ENCODE results near the gene CHCHD5. TPM values are rescaled to one million over a fixed set of nuclear protein-coding genes. Genes with fewer than 3 reads are reported as not detected.

Gene CHCHD5
- total RNA-seq, 1 experiment from 2014 or later, result 46.7 TPM

GRCh38 chr2:112601754-112602153 lies 17.3 kb downstream of the CHCHD5 start:
- no peaks in the 10 kb centered on the region for H3K9me3 ChIP-seq (ENCODE audit: control insufficient read depth, insufficient read depth, low read depth, low read length)
- intact Hi-C loops (cut with micrococcal nuclease; ENCODE audit: unreplicated experiment), result no loop called here
- H3K4me1 ChIP-seq (ENCODE audit: control insufficient read depth, insufficient read depth, low read length), result no peaks in the 10 kb centered on the region
- H3K27ac ChIP-seq (ENCODE audit: low read length), result no peak overlapping the region
- no peak overlapping the region for H3K4me3 ChIP-seq (ENCODE audit: low read depth in 2 of 2, low read length in 2 of 2)
- TF ChIP-seq CTCF (IDR thresholded peaks at IDR 0.05), result no peak
- no peak for TF ChIP-seq POLR2AphosphoS5 (IDR thresholded peaks at IDR 0.05; ENCODE audit: low read depth, low read length)
- no peak for TF ChIP-seq SIN3A (IDR thresholded peaks at IDR 0.05; ENCODE audit: borderline replicate concordance, insufficient read depth, low read depth, low read length)
- TF ChIP-seq TCF7L2 (IDR thresholded peaks at IDR 0.05; ENCODE audit: low read depth, low read length), result no peak
- no peak for TF ChIP-seq REST (IDR thresholded peaks at IDR 0.05; ENCODE audit: insufficient read depth in 1 of 2, low read depth in 2 of 2, low read length in 1 of 2)
- ChIA-PET CTCF (no interaction called here), POLR2A (interaction anchor here (0.6 kb wide), 2 partner anchors 10 to 92 kb away, joined by 3 to 4 read pairs; no protein-coding TSS in a partner anchor)
- DNase-seq (ENCODE audit: low read depth, low spot score) (no peak), ATAC-seq (no peak)
- in situ Hi-C loops (cut with HindIII; ENCODE audit: low pct_unique_long_range_greater_than_20kb, low sequenced_read_pairs), result no loop called here
- no peaks in the 10 kb centered on the region for H3K27me3 ChIP-seq (ENCODE audit: control insufficient read depth, insufficient read depth, low read length)
- no TSS peak for BruUV-seq (replicated peaks)
- H3K36me3 ChIP-seq (ENCODE audit: control insufficient read depth, insufficient read depth, low read length), result no peaks in the 10 kb centered on the region

- TF ChIP-seq CTCF (IDR thresholded peaks at IDR 0.05) (no peak), TCF7L2 (IDR thresholded peaks at IDR 0.05; ENCODE audit: low read depth, low read length) (no peak)
- Histone ChIP-seq H3K4me1 (ENCODE audit: control insufficient read depth, insufficient read depth, low read length) (no peaks in the 10 kb centered on the region), H3K9me3 (ENCODE audit: control insufficient read depth, insufficient read depth, low read depth, low read length) (no peaks in the 10 kb centered on the region), H3K4me3 (ENCODE audit: low read depth in 2 of 2, low read length in 2 of 2) (no peak overlapping the region), H3K36me3 (ENCODE audit: control insufficient read depth, insufficient read depth, low read length) (no peaks in the 10 kb centered on the region), H3K27me3 (ENCODE audit: control insufficient read depth, insufficient read depth, low read length) (no peaks in the 10 kb centered on the region), H3K27ac (ENCODE audit: low read length) (no peak overlapping the region)
- DNase-seq (ENCODE audit: low read depth, low spot score) (no peak), ATAC-seq (no peak)
- no TSS peak for BruUV-seq (replicated peaks)
- POLR2A ChIA-PET, result no interaction called here
- intact Hi-C loops (cut with micrococcal nuclease; ENCODE audit: unreplicated experiment), result no loop called here
- CTCF ChIA-PET, result no interaction called here
- in situ Hi-C loops (cut with HindIII; ENCODE audit: low pct_unique_long_range_greater_than_20kb, low sequenced_read_pairs), result no loop called here
These were observed 18.5 kb downstream of the CHCHD5 start for GRCh38 chr2:112602917-112603316.

GRCh38 chr2:112603731-112604130 lies 19.3 kb downstream of the CHCHD5 start:
- H3K36me3 ChIP-seq (ENCODE audit: control insufficient read depth, insufficient read depth, low read length), result no peaks in the 10 kb centered on the region
- H3K4me1 ChIP-seq (ENCODE audit: control insufficient read depth, insufficient read depth, low read length), result no peaks in the 10 kb centered on the region
- in situ Hi-C loops (cut with HindIII; ENCODE audit: low pct_unique_long_range_greater_than_20kb, low sequenced_read_pairs) (no loop called here), intact Hi-C loops (cut with micrococcal nuclease; ENCODE audit: unreplicated experiment) (no loop called here)
- ChIA-PET CTCF (no interaction called here), POLR2A (no interaction called here)
- no peak overlapping the region for H3K27ac ChIP-seq (ENCODE audit: low read length)
- ATAC-seq (no peak), DNase-seq (ENCODE audit: low read depth, low spot score) (no peak)
- H3K4me3 ChIP-seq (ENCODE audit: low read depth in 2 of 2, low read length in 2 of 2), result no peak overlapping the region
- no peaks in the 10 kb centered on the region for H3K9me3 ChIP-seq (ENCODE audit: control insufficient read depth, insufficient read depth, low read depth, low read length)
- BruUV-seq (replicated peaks), result no TSS peak
- TF ChIP-seq REST (IDR thresholded peaks at IDR 0.05; ENCODE audit: insufficient read depth in 1 of 2, low read depth in 2 of 2, low read length in 1 of 2) (no peak), POLR2AphosphoS5 (IDR thresholded peaks at IDR 0.05; ENCODE audit: low read depth, low read length) (no peak), TCF7L2 (IDR thresholded peaks at IDR 0.05; ENCODE audit: low read depth, low read length) (no peak), CTCF (IDR thresholded peaks at IDR 0.05) (no peak), SIN3A (IDR thresholded peaks at IDR 0.05; ENCODE audit: borderline replicate concordance, insufficient read depth, low read depth, low read length) (no peak)
- no peaks in the 10 kb centered on the region for H3K27me3 ChIP-seq (ENCODE audit: control insufficient read depth, insufficient read depth, low read length)
